Upper lobe of right lung (tissue), 1 donor: ENCODE data around the gene MAP3K3. TPM values are rescaled to one million over a fixed set of nuclear protein-coding genes. Genes with fewer than 3 reads are reported as not detected.

ENCODE experiments used
- ATAC-seq: fragments of 200-7000 bp; cut with Tn5 transposase; one replicate; pipeline ENCODE4 v1.9.1; 2020; ENCODE audit warnings: mild to moderate bottlenecking, moderate library complexity
- DNase-seq: peaks from one replicate; pipeline ENCODE4 v3.0.0-alpha.2; 2020
- H3K27ac ChIP-seq: fragments of 200-600 bp; one replicate; pipeline ENCODE4 v1.8.0; 2022
- H3K27me3 ChIP-seq: fragments of 200-600 bp; one replicate; pipeline ENCODE4 v1.8.0; 2022; ENCODE audit warnings: mild to moderate bottlenecking
- H3K36me3 ChIP-seq: fragments of 200-600 bp; one replicate; pipeline ENCODE4 v1.8.0; 2022
- H3K4me1 ChIP-seq: fragments of 200-600 bp; one replicate; pipeline ENCODE4 v1.8.0; 2022
- H3K4me3 ChIP-seq: fragments of 200-600 bp; one replicate; pipeline ENCODE4 v1.8.0; 2022; ENCODE audit warnings: mild to moderate bottlenecking
- H3K9me3 ChIP-seq: fragments of 200-600 bp; one replicate; pipeline ENCODE4 v1.8.0; 2022
- intact Hi-C: fragments of 100-400 bp; cut with DNase I; formaldehyde crosslinking; loops from one replicate; pipeline ENCODE4 v1.11.0; 2022
- total RNA-seq: library from RNA; stranded (reverse); fragmentation: NEBNext Ultra II Directional; extraction: Animal tissue kit (Norgen Biotek cat#: 25700); gene quantifications from one replicate; pipeline ENCODE4 v1.2.1, GENCODE V29; 2021
- TF ChIP-seq, protein P1 (sequence below): fragments of 200-600 bp; IDR thresholded peaks from one replicate; pipeline ENCODE4 v1.8.0; 2022; ENCODE audit warnings: antibody characterized with exemption
- donor health status: DM: no; HTN: yes; CAD: no; lungs with severe emphysema.

The MAP3K3 gene
- total RNA-seq, 1 donor from 2014 or later: 57.5 TPM

- intact Hi-C loops: no loop called here
- TF ChIP-seq, protein P1, sequence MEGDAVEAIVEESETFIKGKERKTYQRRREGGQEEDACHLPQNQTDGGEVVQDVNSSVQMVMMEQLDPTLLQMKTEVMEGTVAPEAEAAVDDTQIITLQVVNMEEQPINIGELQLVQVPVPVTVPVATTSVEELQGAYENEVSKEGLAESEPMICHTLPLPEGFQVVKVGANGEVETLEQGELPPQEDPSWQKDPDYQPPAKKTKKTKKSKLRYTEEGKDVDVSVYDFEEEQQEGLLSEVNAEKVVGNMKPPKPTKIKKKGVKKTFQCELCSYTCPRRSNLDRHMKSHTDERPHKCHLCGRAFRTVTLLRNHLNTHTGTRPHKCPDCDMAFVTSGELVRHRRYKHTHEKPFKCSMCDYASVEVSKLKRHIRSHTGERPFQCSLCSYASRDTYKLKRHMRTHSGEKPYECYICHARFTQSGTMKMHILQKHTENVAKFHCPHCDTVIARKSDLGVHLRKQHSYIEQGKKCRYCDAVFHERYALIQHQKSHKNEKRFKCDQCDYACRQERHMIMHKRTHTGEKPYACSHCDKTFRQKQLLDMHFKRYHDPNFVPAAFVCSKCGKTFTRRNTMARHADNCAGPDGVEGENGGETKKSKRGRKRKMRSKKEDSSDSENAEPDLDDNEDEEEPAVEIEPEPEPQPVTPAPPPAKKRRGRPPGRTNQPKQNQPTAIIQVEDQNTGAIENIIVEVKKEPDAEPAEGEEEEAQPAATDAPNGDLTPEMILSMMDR: no peak
- no peak overlapping the region for H3K4me3 ChIP-seq
- no peaks in the 10 kb centered on the region for H3K4me1 ChIP-seq
- H3K27ac ChIP-seq: no peak overlapping the region
- no peak for DNase-seq
- no peak for ATAC-seq
- H3K27me3 ChIP-seq: no peaks in the 10 kb centered on the region
- H3K36me3 ChIP-seq: peaks cover 61% of the 10 kb centered on the region
- H3K9me3 ChIP-seq: no peaks in the 10 kb centered on the region
Measured at GRCh38 chr17:63609816-63610573, 12.2 kb upstream of the MAP3K3 start.

DNA sequence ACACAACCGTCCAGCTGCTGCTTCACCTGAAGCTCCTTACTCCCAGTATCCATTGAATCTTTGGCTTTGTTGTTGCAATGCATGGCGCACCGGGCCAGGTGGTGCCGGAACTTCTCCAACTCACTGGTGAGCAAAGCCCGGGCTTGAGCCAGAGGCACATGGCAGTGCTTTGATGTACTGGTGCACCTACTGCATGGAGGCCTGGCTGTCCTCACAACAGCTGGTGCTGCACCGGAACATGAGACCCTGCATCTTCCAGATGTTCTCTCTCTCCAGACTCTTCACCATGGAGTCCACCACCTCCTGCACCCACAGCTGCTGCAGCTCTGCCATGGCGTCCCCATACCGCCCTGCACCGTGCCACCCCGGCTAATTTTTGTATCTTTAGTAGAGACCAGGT is 11.4 kb upstream of the MAP3K3 start:
- no peak for DNase-seq
- no peaks in the 10 kb centered on the region for H3K4me1 ChIP-seq
- no peak overlapping the region for H3K4me3 ChIP-seq
- TF ChIP-seq, protein P1: no peak
- intact Hi-C loops: no loop called here
- no peaks in the 10 kb centered on the region for H3K9me3 ChIP-seq
- peaks cover 53% of the 10 kb centered on the region for H3K36me3 ChIP-seq
- no peak overlapping the region for H3K27ac ChIP-seq
- no peaks in the 10 kb centered on the region for H3K27me3 ChIP-seq
- ATAC-seq: no peak

DNA sequence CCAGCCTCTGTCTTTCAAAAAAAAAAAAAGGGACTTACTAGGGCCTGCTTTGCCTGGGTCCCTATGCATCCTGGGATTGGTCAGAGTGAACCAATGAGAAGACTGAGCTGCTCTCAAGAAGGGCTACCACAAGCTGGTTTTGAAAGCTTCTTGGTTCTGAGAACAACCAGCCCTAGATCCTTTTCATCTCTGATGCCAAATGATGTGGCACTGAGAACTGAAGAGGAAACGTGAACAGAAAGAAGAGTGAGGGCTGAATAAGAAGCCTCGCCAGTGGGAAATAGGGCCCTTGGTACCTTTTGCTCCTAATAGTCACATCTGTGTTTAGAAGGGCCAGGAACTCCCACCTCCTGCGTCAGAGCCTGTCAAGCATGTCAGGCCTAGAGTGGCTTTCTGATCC is 10.9 kb upstream of the MAP3K3 start:
- ATAC-seq: no peak
- no peaks in the 10 kb centered on the region for H3K4me1 ChIP-seq

GRCh38 chr17:63613663-63614062 is 8.6 kb upstream of the MAP3K3 start:
- Histone ChIP-seq H3K4me3 (no peak overlapping the region), H3K9me3 (no peaks in the 10 kb centered on the region), H3K4me1 (no peaks in the 10 kb centered on the region), H3K27me3 (no peaks in the 10 kb centered on the region), H3K36me3 (peaks cover 25% of the 10 kb centered on the region), H3K27ac (no peak overlapping the region)
- intact Hi-C loops: no loop called here
- ATAC-seq: peak; percentile 41
- TF ChIP-seq, protein P1: no peak
- DNase-seq: no peak

More for the DNA sequence above, 10.9 kb upstream of the MAP3K3 start:
- H3K27me3 ChIP-seq: no peaks in the 10 kb centered on the region
- H3K27ac ChIP-seq: no peak overlapping the region
- no peak overlapping the region for H3K4me3 ChIP-seq
- peaks cover 48% of the 10 kb centered on the region for H3K36me3 ChIP-seq
- no peak for DNase-seq
- H3K9me3 ChIP-seq: no peaks in the 10 kb centered on the region
- TF ChIP-seq, protein P1: no peak
- intact Hi-C loops: no loop called here

GRCh38 chr17:63621229-63621683 is 961 bp upstream of the MAP3K3 start:
- H3K27ac ChIP-seq: peak overlapping the region; percentile 82
- TF ChIP-seq, protein P1: no peak
- no peaks in the 10 kb centered on the region for H3K27me3 ChIP-seq
- peak overlapping the region; percentile 78 for H3K4me3 ChIP-seq
- H3K36me3 ChIP-seq: no peaks in the 10 kb centered on the region
- DNase-seq (no peak), ATAC-seq (no peak)
- H3K4me1 ChIP-seq: peaks cover 27% of the 10 kb centered on the region
- intact Hi-C loops: no loop called here
- H3K9me3 ChIP-seq: no peaks in the 10 kb centered on the region
